Measurements from ENCODE around the gene CLHC1.
"Not testable (repeated sequence)": the region's sequence is repeated elsewhere in the genome, so short reads cannot be mapped to it uniquely, and the experiment has no call there.

Gene CLHC1

DNA sequence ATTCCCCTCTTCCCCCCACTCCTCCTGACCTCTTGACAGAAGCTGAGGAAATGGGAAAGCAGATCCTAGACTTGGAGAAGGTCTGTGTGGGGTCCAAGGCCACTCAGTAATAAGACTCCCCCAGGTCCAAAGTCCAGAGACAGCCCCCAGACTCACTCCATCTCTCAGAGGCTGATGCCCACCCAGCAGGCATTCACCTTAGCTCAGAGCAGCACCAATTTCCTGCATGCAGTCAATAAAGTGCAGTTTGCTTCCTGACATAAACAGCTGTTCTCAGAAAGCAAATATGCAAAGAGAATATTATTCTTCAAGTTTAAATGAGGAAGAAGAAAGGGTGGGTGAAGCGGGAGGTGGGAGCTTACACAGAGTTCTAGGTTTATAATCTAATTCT, 97.8 kb downstream of the CLHC1 start:
- DNase-seq (ENCODE audit: low spot score): no peak

DNA sequence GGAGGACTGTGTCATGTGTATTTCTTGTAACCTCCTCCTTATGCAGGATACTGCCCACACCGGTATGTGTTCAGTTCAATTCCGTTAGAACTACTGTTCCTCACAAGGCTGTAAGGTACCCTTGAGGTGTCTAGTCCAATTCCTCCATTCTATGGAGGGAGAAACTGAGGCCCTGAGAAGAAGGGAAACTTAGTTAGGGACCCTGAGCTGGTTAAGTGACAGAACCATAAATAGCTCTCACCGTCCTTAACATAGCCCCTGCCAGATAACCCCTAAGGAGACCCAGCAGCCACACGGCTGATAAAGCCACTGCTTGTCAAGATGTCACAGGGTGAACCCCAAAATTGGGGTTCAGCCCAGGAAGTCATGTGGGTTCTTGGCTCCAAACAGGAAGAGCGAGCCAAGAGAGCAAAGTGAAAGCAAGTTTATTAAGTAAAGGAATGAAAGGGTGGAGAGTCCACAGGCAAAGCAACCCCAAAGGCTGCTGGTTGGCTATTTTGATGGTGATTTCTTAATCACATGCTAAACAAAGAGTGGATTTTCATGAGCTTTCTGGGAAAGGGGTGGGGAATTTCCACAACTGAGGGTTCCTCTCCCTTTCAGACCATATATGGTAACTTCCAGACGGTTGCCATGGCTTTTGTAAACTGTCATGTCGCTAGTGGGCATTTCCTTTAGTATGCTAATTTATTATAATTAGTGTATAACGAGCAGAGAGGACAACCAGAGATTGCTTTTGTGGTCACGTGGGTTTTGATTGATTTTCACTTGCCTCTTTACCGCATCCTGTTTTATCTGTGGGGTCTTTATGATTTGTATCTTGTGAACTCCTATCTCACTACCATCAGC, 98.4 kb downstream of the CLHC1 start:
- DNase-seq (ENCODE audit: low spot score): peak; percentile 87

DNA sequence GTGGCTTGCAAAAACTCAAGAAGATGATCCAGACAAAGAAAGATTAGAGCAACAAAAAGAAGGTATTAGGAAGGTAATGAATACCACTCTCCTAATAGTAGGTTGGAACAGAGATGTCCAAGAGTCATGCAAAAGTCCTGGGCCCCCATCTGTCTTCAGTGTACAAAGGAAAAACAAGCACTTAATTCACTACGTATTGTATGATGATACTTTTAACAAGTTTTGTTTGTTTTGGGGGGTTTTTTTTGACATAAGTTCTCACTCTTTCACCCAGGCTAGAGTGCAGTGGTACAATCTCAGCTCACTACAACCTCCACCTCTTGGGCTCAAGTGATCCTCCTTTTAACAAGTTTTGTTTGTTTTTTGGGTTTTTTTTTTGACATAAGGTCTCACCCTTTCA, 101.2 kb downstream of the CLHC1 start:
- no peak for DNase-seq (ENCODE audit: low spot score)

DNA sequence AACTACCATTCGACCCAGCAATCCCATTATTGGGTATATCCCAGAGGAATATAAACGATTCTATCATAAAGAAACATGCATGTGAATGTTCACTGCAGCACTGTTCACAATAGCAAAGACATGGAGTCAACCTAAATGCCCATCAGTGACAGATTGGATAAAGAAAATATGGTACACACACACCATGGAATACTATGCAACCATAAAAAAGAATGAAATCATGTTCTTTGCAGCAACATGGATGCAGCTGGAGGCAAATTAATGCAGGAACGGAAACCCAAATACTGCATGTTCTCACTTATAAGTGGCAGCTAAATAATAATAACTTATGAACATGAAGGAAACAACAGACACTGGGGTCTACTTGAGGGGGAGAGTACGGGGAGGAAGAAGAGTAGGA, 105.5 kb downstream of the CLHC1 start:
- DNase-seq (ENCODE audit: low spot score): not testable (repeated sequence)

All from CD4-positive, alpha-beta T cell treated with Interleukin-15 for 4 hours (primary cell).